T-helper 1 cell treated with Interleukin-12 subunit alpha and Interleukin-12 subunit beta and Interleukin-4 antibody, amounts not matched to agents 30 ng/mL and 1 ng/mL, for 36 hours (primary cell): Measurements from ENCODE around the gene DNAJB8. TPM values are rescaled to one million over a fixed set of nuclear protein-coding genes. Genes with fewer than 3 reads are reported as not detected.

ENCODE experiments used
- intact Hi-C: fragments of 100-400 bp; cut with micrococcal nuclease; formaldehyde crosslinking; loops from one replicate; pipeline ENCODE4 v1.15.1; 2024
- total RNA-seq: library from RNA; stranded (reverse); gene quantifications from 2 replicates; pipeline ENCODE4 v1.2.3, GENCODE V29; 2022

Gene DNAJB8
- not detected in 2 replicates for total RNA-seq

DNA sequence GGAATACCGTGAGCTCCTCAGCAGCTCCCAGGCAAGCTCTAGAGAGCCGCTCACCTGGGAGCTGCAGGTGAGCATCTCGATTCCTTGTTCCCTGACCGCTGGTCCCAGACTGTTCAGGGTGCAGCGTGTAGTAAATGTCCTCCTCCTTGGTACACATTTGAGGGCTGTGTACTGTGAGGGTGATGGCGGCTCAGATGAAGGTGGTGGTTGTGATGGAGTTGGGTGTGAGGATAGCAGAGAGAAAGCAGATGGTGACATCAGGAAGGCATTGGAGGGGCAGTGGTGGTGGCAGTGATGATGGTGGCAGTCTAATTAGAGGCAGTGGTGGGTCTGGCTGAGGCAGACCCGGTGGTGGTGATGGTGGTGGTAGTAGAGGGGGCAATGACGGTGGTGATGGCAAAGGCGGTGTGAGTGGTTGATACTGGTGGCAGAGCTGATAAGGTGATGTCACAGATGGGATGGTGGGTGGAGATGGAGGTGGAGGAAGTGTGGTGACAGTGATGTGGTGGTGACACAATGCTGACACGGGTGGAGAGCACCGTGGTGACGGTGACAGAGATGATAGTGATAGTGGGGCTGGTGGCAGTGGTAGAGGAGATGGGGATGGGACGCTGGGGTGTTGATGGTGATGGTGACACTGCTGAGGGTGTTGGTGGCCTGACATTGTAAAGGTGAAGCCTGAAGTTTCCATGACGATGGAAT lies at the start of gene DNAJB8:
TSS of gene DNAJB8 (minus strand) at position 51 of the 702 bp plus-strand sequence. CDS start 3,645 bp downstream, outside the sequence.
- intact Hi-C loops = loop anchor here (1.0 kb wide), 1 partner anchor 19 kb away; no protein-coding TSS in a partner anchor

GRCh38 chr3:128515967-128516366 lies 49.3 kb upstream of the DNAJB8 start:
- intact Hi-C loops = no loop called here

DNA sequence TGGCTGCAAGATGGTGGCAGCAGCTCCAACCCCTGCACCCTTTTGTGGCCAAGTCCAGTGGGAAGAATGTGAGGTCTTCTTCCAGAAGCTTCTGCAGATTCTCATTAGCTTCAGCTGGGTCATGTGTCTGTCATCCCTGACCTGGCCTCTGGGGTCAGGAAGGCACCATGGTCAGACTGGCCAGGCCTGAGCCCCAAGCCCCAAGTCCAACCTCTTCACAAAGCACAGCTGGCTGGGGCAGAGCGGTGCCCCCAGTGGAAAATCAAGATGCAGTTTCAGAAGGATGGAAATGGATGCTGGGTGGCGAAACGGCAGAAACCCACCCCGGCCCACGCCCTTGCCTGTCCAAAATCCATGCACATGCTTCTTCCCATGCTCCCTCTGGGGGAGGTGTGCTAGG lies 42.2 kb upstream of the DNAJB8 start:
- intact Hi-C loops = no loop called here

- intact Hi-C loops = no loop called here
Observed at GRCh38 chr3:128506754-128507153, 40.1 kb upstream of the DNAJB8 start.

- intact Hi-C loops = no loop called here
Observed at GRCh38 chr3:128505771-128506170, 39.1 kb upstream of the DNAJB8 start.

GRCh38 chr3:128504963-128505730 lies 38.5 kb upstream of the DNAJB8 start:
- intact Hi-C loops = no loop called here

DNA sequence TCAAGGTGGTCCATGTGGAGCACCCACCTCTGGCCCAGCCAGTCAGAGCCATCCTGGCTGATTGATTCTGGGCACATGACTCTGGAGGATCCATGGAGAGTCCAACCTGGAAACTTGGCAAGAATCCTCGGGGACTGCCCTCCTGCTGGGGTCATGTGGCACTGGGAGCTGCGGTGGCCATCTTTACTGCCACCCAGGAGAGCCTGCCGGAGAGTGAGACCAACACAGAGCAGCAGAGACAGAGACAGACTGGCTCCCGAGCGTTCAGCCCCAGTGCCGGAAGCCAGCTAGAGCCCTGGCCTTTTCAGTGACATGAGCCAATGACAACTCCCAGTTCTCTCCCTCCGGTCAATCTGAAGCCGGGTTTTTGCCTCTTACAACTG lies 37.8 kb upstream of the DNAJB8 start:
- intact Hi-C loops = no loop called here

DNA sequence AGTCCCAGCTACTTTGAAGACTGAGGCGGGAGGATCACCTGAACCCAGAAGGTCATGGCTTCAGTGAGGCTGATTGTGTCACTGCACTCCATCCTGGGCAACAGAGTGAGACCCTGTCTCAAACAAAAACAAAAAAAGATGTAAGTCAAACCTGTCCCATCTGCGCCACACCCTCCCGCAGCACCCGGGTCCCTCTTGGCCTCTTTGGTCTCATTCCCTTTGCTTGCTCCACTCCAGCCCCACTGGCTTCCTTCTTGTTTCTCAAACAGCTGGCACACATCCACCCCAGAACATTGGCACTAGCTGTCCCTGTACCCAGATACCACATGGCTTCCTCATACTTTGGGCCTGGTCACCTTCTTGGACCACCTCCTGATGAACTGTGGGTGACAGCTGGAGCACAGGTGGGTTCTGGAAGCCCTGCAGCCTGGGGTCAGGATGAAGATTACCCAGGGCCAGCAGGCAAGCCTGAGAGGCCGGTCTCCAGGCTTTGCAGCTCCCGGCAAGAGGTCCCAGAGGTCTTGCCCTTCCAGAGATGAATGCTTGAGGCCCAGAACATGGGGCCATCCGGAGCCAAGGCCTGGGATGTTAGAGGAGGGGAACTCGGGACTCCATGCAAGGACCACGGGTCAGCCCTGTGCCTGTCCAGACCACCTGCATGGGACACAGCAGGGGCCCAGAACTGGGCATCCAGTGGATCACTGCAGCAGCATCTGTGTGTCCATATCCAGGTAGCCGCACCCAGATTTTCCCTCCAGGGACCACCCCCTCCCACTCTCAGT lies 37.3 kb upstream of the DNAJB8 start:
- intact Hi-C loops = no loop called here

DNA sequence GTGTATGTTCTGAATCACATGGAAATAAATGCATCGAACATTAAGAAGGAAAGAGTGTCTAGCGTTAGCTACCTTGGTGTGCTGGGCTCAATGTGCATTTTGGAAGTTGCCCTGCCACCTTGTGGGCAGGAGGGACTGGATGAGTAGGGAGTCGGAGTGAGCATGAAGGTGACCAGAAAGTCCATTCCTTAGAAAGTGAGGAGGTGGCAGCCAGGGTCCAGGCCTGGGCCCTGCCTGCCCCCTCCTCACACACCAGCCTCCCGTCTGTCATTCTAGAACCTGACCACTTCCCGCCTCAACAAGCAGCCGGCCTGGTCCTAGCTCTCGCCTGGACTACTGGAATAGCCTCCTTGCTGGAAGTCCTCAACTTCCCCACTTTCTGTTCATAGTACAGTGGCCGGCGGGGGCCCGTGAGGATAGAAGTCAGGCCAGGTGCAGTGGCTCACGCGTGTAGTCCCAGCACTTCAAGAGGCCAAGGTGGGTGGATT lies 36.5 kb upstream of the DNAJB8 start:
- intact Hi-C loops = no loop called here

- intact Hi-C loops = no loop called here
Observed at GRCh38 chr3:128502712-128503111, 36.0 kb upstream of the DNAJB8 start.

- intact Hi-C loops = no loop called here
Observed at GRCh38 chr3:128501431-128501830, 34.7 kb upstream of the DNAJB8 start.

GRCh38 chr3:128500556-128500955 lies 33.9 kb upstream of the DNAJB8 start:
- intact Hi-C loops = no loop called here

DNA sequence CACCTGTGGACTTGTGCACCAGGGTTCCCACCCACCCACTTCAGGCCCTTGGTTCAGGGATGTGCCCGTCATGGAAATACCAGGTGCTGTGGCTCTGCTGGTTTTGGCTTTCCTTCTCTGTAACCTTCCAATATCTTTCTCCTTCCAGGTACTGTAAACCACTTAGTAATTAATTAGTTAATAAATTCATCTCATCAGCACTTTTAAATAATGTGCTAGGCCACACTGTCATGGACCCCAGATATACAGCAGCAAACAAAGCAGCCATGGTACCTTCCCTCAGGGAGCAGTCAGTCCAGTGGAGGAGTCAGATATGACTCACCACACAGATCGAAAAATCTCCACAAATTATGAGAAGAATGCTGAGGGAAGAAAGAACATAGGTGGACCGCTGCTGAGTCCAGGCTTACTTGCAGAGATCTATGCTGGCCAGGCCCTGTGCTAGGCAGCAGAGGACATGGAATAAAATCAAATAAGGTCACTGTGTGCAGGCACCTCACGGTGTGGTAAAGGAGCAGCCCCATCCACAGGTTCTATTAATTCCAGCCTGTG lies 33.1 kb upstream of the DNAJB8 start:
- intact Hi-C loops = loop anchor here (5.0 kb wide), 1 partner anchor 272 kb away; no protein-coding TSS in a partner anchor

- intact Hi-C loops = loop anchor here (1.0 to 5.0 kb wide), 2 partner anchors 272 to 404 kb away; no protein-coding TSS in a partner anchor
Observed at GRCh38 chr3:128498901-128499530, 32.3 kb upstream of the DNAJB8 start.

GRCh38 chr3:128498127-128498626 lies 31.5 kb upstream of the DNAJB8 start:
- intact Hi-C loops = loop anchor here (1.0 to 5.0 kb wide), 2 partner anchors 271 to 403 kb away; no protein-coding TSS in a partner anchor

GRCh38 chr3:128497305-128498126 lies 30.8 kb upstream of the DNAJB8 start:
- intact Hi-C loops = loop anchor here (1.0 to 5.0 kb wide), 4 partner anchors 71 to 402 kb away; no protein-coding TSS in a partner anchor

DNA sequence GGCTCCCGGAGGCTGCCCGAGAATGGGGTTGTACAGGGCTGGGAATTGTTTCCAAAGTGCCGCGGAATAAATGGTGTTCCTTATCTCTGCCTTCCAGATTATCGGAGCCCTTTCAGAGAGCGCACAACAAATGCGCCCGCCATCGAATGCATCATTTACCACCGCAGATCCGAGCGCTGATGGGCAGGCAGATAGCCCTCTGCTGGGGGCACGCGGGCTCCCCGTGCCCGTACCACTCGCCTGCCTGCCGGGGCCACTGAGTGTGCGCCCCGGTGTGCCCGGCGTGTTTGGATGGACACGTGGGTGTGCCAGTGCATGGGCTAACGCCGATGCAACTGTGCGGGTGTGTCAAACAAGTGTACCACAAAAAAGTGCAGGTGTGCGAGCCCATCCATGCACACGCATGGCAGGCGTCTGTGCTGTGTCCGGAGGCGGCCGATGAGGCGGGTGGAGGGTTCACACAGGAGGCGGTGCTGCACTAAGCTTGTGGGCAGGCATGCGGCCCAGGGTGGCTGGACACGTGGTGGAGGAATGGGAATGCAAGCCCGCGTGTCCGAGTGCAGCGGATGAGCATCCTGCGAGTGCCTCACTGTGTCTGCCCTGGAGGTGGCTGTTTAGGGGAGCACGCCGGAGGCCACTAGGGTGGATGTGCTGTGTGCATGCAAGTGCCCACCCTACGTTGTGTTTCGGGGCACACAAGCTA lies 30.1 kb upstream of the DNAJB8 start:
- intact Hi-C loops = loop anchor here (1.0 to 5.0 kb wide), 3 partner anchors 70 to 269 kb away; no protein-coding TSS in a partner anchor

GRCh38 chr3:128496019-128496601 lies 29.4 kb upstream of the DNAJB8 start:
- intact Hi-C loops = loop anchor here (5.0 kb wide), 1 partner anchor 269 kb away; no protein-coding TSS in a partner anchor
